Activated CD8-positive, alpha-beta memory T cell treated with anti-CD3 and anti-CD28 coated beads for 24 hours (primary cell): ENCODE measurements around the gene PLXNA4.

Source experiments
- DNase-seq: peaks from one replicate; pipeline ENCODE4 v3.0.0-alpha.2; 2020

PLXNA4 gene

DNA sequence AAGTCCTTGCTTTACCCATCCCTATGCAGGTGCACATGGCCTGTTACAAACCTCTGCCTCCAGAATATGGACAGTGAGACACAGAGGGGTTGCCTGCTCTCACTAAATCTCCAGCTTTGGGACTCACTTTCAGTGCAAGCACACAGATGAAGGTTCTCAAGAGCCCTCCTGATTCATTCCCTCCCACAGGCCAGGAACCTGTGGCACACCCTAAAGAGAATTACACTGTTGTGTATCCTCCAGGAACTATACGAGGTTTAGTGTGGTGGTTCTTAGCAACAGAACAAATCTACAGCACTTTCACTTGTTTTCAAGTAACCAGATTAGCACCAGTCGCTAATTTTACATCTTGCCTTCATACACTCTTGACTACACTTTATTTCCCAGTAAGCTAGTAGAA, 192.3 kb downstream of the PLXNA4 start:
- no peak for DNase-seq

DNA sequence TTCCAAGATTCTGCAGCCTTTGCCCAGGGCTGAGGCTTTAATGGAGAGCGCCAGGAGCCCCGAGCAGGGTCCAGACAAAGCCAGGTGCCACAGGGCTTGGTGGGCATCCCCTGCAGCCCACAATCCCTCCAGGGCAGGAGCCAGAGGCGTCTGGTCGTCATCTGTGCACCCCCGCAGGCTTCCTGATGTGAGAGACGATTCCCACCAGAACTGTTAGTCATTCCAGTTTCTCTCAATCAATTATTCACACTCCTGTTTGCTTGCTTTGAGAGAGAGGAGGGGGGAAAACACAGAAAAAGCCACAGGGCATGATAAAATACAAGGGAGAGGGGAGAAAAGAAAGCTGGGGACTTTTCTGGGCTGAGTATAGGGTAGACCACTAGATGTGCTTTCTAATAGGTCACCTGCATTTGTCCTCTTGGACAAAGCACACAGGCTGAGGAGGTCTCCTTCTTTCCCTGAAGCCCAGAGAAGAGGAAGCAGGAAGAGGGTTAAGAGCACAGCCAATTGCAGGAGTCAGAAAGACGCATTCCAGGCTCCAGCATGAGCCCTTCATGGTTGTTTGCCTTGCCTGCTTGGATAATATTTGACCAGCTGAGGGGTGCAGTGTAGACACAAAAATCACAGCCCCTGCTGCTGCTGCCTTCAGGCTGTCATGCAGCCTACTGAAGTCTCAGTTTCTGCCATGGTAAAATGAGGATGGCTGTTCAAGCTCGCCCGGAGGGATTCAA, 194.4 kb downstream of the PLXNA4 start:
- no peak for DNase-seq

DNA sequence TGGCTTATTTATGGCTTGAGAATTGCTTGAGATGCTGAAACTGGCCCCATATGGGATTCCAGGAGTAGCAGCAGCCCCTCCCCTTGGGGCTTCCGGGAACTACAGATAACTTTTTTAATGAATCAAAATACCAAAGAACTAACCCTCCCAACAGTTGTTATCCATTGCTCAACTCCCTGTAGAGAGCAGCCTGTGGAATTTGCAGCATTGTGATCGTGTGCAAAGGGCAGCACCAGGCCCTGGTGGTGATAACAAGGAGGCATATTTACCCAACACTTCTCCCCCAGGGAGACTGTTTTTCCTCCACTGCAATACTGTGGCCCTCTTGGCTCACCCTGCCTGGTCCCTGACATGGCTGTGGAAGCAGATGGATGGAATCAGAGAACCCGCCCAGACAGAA, 196.2 kb downstream of the PLXNA4 start:
- DNase-seq: no peak

DNA sequence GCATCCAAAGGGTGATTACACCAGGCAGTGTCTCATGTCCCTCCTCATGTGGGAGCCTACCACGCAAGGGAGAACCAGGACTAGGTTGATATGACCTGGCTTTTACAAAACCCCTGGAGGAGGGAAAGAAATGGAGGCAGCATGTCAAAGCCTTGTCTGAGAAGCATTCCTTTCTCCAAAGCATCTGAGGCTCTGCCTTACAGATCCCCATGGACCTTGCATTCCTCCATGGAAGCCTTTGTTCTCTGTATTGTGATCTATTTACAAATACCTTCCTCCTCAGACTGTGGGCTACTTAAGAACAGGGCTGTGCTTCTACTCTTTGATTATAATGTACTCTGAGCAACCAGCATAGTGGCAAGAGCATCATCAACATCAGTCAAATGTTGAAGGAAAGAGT, 197.0 kb downstream of the PLXNA4 start:
- no peak for DNase-seq

DNA sequence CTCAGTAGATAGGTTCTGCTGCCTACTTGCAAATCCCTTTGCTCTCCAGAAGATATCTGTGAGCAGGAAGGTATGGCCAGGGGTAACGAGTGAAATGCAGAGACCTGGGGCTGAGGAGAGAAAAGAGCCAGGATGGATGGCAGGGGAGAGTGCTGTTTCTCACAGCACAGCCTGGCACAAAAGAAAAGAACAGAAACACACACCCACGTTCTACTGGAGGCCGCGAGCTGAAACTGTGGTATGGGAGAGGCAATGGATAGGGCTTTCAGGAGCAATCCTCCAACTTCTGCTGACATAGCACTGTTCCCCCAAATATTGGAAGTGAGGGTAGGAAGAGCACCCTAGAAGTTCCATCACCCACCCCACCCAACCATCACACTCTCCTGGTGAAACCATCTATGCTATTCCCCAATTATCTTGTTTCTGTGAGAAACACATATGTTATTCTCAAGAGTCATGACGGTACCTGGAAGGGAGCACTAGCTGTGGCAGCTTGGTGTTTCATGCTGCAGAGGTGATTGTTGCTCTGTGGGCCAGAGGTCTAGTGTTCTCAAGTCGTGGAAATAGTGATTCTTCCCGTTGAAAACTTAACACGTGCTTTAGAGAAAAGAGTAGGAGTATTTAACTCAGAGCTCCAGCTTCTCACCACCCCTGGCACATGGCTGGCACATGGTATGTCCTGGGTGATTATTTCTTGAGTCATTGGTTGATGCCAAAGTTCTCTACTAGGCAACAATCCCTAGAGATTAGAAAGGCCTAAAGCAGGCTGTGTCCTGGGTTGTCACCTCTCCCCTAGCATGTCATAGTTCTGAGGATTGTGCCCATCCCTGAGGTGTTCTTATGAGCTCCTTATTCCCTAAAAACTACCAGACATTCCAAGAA, 198.3 kb downstream of the PLXNA4 start:
- DNase-seq: no peak

DNA sequence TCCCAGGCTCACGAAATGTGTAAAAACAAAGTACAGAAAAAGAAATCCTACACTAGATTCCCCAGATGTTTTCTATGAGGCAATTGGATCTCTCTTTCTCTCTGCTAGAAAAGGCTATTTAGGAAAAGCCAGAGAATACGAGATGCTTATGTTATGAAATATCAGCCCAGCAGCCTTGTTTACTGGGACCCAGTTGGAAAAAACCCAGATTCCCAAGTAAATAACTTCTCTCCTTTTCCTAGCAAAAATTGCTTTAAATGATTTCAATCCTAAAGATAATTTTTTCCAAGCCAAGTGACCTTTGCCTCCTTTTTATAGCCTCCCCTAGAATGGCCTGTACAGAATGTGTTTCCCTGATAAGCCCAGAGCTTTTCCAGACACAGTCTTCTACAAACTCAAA, 199.3 kb downstream of the PLXNA4 start:
- DNase-seq: no peak

DNA sequence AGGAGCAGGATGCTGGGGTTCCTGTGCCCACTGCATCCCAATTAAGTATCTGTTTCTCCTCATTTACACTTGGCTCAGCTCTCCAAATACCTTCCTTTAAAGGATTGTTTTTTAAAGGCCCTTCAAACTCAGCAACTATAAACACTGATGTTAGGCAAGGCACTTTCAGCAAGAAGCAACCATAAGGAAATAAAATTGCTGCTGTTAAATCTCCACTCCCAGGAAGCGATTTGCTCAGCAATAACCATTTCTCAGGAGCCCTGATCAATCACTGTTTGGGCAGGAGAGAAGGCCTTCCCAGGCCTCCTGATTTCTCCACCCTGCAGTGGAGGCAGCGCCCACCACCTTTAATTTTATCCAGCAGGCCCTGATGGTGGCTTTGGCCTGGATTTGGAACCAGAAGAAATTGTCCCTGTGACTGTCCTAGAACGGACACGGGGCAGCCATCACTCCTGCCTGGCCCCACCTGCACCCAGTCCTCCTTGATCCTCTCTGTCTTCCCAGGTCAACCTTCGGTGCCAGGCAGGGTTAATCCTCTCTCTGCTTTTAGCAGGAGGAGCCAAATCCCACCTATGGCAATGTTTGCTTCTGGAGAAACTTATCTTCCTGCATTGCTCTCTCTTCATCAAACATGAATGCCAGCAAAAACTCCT, 199.8 kb downstream of the PLXNA4 start:
- DNase-seq: no peak

DNA sequence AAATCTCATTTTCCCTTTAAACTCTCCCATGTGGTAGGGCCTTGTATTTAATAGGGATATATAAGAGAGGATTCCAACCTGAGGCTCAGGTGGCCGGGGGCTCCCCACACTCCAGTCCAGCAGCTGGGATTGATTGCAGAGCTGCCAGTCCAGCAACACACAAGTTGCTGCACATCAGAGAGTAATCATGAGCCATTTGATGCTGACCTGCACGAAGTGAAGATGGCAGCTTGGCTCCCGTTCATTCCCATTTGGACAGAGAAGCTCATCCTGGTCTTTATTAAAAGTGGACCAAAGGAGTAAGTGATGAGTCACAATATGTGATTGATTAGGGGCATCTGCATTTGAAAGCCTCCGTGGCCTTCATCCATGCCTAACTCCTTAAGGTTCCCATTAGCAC, 202.4 kb downstream of the PLXNA4 start:
- no peak for DNase-seq

DNA sequence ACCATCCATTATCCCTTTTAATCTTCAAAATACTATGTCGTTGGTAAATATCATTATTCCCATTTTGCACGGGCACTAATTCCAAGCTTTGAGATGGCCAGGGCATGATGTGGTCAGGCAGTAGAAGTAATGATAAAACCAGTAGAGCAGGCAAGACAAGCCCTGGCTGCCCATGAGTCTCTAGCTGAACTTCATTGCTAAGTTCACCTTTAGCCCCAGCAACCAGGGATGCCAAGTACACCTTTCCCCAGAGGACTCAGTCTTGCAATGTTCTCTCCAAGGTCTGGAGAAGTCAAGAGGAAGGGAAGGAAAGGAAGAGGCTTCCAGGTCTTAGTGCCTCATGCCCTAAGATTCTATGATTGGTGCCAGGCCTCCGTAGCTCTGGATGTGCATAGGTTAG, 203.2 kb downstream of the PLXNA4 start:
- DNase-seq: no peak

DNA sequence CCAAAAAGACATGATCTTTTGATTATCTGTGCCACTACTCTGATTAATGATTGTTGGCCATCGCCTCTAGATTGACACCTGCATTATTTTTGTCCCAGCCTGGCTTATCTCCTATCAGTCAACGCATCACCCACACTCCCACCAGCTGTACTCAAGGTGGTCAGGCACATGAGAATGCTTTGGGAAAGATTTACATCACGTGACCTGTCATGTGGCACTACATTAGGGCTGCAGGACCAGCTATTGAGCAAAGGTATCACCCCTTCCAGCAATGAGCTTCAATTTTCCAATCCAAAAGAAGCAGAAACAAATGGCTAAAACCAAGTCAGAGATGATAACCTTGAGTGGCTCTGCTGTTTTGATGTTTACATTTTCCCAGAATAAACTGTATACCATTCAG, 204.3 kb downstream of the PLXNA4 start:
- DNase-seq: no peak

DNA sequence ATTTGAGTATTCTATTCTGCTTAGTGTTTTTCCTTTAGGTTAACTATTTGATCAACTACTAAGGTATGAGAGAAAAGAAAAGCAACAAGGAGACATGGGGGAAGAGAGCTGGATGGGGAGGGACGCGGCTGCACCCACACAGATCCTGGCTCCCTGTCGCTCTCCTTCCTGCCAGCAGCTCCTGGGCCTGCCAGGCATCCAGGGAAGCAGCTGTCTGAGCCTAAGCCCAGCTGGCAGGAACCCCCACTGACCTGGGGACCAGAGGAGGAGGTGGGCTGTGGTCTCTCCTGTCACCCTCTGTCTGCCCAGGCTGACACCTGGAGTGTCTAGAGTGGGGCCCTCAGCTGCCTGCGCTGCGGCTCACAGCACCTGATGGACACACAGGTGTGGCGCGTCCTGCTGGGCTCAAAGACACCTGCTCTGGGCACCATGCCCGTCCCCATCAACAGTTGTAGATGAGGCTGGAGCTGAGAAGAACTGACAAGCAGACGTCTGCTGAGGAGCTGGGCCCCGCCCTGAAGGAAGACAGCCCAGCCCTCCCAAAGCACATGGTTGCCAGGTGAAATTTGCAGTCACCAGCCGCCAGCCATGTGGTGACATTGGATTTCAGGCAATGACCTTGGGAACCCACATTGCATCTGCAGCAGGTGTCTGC, 207.9 kb downstream of the PLXNA4 start:
- DNase-seq: no peak

DNA sequence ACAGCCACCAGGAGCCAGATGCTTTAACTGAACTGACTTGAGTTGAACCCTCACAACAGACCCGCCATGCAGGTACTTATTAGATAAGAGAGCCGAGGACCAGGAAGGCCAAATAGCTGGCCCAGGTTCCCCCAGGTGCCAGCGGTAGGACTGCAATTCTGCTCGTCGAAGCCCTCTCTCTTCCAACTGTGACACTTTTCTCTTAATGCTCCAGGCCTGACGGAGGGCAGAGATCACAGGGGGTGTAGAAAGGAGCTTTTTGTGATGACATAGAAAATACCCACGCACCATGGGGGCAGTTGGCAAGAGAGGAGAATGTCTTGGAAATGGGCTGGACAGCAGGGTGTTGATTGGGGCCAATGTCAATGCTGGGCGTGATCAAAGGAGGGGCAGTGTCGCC, 208.5 kb downstream of the PLXNA4 start:
- no peak for DNase-seq

DNA sequence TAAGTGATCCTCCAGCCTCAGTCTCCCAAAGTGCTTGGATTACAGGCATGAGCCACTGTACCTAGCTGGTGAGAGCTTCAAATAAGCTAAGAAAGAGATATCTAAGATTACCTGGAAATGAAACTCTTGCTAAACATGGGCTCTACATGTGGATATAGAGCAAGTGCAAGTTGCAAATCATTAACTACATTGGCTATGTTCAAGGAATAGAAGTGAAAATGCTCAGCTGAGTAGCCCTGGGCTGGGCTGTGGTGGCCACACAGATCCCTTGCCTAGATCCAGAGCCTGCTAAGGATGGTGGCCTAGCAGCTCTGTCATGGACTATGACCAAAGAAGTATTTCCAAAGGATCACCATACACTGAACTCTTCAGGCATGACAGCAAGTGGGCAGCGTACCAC, 209.3 kb downstream of the PLXNA4 start:
- no peak for DNase-seq

DNA sequence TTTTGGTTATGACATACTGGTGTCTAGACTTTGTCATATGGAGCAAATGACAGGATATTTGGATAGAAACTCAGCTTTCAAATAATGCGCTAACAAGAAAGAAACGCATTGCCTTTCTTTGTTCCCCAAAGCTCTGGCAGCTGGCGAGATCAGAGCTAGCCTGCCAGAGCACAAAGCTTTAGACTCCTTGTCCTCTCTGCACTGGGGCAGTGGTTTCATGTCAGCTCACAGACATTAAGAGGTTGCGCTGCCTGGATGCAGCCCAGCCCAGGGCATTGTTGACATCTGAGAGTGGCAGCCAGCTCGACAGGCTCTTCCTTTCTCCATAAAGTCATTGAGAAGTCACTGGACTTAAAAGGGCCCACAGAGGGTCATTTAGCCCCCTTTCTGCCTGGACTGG, 212.0 kb downstream of the PLXNA4 start:
- DNase-seq: no peak

DNA sequence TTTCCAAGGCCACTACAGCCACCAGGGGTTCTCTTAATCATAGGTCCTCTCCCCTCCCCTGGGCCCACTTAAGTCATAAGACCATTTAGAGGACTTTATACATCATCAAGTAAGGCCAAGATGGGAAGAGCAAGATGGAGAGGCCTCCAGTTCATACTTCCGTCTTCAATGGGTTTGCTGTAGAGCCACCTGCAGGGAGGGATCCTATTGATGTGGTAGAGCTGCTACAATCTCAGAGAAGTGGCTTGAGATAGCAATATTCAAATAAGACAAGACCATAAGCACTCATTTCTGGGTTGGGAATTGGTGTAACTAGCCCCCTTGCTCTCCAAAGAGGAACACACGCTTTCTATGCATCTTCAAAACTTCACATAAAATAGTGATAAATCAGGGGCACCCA, 214.2 kb downstream of the PLXNA4 start:
- no peak for DNase-seq

DNA sequence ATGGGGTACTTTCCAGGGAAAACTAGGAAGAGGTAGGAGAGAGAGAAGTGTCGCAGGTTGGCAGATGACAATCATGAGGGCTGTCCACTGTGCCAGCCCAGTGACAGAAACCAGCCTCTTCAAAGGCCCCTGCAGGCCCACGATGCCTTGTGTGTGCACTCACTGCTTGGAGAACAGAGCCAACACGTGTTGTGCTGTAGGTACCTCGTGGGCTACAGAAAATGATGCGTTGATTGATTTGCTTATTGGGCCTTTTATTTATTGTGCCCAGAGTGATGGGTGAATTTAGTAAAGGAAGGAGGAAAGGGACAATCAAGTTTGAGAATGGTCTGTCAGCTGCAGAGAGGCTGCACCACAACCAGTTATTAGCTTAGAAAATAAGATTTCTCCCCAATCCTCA, 215.1 kb downstream of the PLXNA4 start:
- DNase-seq: no peak

DNA sequence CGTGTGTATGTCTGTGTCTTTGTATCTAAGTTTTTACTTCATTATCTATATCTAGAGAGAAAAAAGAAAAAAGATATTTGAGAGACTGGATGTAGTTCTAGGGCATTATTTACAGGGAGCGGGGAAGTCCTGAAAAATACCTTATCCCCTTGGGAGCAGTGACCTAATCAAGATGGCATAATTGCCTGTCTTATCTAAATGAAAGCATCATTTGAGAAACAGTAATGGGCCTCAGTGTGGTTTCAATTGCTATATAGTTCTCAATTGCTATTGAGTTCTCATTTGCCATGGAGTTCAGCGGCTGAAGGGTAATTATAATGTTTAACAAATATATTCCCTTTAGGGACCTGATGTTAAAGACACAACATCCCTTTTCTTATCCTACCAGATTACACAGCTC, 216.5 kb downstream of the PLXNA4 start:
- DNase-seq: no peak

DNA sequence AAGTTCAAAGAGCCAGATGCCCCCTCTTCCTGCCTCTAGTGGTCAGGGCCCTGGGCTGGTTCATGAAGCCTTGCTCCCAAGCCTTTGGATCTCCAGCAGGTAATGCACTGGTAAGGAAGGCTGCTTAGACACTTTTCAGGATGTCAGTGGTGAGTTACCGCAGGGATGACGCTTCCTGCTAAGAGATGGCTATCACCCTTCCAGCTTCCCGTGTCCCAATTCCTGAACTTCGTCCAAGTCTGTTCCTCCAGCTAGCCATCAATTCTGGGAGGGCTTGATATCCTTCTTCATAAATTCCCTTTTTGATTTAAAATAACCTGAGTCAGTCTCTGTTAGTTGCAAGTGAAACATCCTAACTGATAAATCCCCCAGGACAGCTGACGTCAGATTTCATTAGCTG, 221.2 kb downstream of the PLXNA4 start:
- DNase-seq: no peak

DNA sequence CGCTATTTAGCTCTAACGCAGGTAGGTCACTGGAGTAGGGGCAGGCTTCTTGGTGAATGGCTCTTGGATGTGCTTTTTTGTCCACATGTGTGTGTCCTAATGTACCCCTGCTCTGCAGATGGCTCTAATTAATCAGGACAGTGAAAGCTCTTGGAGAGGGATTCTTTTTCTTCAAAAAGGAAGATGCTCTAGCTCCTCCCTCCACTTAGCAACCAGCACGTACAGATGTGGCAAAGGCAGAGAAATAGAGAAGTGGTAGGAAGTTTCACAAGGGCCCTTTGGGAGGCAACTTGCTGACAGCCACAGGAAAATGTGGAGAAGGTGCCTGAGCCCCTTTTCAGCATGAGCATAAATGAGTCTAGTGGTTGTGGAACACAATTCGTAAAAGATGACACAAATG, 221.7 kb downstream of the PLXNA4 start:
- DNase-seq: no peak

DNA sequence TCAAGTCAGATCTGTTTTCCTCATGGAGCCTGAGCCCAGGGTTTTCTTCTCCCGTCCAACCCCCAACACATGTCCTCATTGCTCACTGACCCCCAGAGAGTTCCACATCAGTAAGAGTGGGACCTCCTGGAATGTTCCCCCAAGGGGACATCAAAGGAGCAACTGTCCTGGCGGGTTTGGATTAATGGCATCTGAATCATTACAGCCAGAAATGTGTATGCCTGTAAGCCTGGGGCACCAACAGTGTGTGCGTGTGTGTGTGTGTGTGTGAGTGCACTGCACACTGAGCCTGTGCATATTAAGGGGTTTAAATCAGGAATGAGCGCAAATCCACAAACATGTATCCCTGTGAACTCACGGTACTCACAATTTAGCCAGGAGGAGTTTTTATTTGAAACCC, 222.3 kb downstream of the PLXNA4 start:
- no peak for DNase-seq

DNA sequence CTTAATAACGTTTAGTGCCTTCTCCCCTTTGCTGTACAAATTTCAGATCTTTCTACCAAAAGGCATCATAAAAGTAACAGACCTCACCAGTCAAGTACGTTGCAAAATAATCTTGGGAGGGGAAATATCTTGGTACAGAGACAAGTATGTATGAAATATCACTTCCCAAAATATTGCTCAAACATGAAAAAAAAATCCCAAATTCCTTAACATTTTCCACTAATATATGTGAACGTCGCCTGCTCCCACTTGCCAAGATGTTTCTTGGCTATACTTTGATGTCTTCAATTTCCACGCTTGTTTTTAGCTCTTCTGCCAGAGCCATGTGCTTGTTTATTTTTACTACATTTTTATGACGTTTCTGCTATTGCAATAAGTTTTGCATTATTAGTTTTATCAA, 223.5 kb downstream of the PLXNA4 start:
- no peak for DNase-seq

DNA sequence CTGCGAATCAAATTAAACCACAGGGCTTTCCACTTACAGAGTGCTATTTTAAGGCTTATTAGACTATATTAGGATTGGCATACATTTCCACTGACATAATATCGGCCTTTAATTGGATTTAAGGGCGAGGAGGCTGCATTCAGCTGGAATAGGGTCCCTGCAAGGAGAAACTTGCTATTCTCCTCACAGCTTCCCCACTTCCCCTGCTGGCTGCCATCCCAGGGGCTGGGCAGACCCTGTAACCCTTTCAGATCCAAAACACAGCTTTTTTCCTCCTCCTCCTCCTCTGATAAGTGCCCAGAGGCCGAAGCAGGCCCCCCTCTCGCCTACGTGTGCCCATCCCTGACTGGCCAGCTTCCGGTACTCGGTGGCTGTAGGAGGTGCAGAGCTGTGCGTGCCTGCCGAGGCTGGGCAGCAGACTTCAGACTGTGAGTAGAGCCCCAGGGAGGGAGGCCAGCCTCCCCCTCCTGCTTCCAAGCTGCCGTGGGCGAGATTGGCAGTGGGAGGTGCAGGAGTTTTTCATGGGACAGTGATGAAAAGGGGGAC, 224.2 kb downstream of the PLXNA4 start:
- no peak for DNase-seq

DNA sequence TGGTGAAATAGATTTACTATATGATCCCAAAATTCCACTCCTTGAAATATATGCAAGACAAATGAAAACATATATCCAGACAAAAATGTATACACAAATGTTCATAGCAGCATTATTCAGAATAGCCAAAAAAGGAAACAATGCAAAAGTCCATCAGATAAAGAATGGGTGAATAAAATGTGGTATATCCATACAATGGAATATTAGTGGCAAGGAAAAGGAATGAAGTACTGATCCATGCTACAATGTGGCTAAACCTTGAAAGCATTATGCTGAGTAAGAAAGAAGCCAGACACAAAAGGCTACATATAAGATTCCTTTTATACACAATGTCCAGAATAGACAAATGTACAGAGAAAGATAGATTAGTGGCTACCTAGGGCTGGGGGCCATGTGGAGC, 225.5 kb downstream of the PLXNA4 start:
- DNase-seq: no peak
